Regular cardiac myocyte (primary cell): Measurements from ENCODE around the gene NPR2. TPM values are rescaled to one million over a fixed set of nuclear protein-coding genes. Genes with fewer than 3 reads are reported as not detected.

Experiments used
- total RNA-seq: library from RNA; depleted of rRNA; stranded (reverse); fragments of >200 nt; gene quantifications from 2 replicates; pipeline ENCODE4 v1.2.3, GENCODE V29; 2014

The NPR2 gene
- 10.9 and 18.3 TPM in 2 replicates for total RNA-seq

DNA sequence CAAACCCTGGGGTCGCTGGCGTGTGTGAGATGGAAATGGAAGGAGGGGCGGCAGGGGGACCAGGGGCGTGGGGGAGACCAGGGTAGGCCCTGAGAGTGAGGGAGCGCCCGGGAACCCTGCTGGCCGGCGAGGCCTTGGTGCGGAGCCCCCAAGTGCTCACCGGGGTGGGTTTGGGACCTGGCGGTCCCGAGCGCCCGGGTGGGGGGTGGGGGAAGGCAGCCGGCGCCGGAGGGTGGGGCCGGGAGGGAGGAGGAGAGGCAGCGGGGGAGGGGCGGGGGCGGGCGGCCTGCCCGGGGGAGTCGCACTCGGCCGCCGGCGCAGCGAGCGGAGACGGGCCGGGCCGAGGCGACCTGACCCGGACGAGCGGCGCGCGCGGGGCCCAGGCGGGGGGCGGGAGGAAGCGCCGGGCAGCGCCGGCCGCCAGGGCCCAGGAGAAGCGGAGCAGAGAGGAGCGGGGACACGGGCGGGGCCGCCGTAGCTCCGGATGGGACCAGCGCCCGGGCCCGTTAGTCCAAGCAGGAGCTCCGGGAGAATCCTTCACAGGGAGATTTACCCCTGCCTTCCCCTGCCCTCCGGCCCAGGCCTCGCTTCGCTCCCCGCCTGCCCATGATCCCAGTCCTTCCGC, at the start of gene NPR2:
Gene NPR2 (plus strand): TSS at position 295 of the 625 bp plus-strand sequence. CDS start 818 bp downstream, outside the sequence.

DNA sequence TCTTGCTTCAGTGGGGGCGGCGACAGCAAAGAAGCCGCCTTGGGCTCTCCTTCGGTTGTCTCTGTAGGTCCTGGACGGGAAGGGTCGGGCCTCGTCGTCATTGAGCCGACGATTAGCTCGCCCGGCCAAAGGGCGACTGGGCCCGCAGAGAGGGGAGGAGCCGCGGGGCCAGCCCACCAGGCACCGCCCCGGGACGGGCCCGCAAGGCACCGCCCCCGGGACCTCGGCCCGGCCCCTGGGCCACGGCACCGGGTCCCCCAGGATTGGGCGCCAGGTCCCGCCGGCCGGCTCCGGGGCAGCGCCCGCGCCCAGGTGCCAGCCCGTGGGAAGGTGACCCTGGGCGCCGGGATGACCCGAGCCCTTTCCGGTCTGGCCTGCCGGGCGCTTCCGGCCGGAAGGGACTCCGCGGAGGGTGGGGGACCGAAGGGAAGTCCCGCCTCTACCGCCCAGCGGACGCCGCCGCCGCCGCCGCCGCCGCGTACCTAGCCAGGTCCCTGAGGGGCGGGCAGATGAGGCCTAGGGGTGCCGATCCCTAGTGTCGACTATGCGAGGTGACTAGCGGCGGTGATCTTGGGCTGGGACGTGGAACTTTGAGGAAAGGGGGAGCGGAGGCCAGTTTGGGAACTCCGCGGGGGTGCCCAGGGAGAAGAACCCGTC, 42.4 kb upstream of the NPR2 start, which contains the start of the genes GBA2 and RGP1:
Gene GBA2 (minus strand): TSS at position 371 of the 657 bp plus-strand sequence. CDS start 524 bp downstream, outside the sequence.
Gene RGP1 (plus strand): TSS at position 430 of the 657 bp plus-strand sequence. CDS start 469 bp downstream, outside the sequence.

DNA sequence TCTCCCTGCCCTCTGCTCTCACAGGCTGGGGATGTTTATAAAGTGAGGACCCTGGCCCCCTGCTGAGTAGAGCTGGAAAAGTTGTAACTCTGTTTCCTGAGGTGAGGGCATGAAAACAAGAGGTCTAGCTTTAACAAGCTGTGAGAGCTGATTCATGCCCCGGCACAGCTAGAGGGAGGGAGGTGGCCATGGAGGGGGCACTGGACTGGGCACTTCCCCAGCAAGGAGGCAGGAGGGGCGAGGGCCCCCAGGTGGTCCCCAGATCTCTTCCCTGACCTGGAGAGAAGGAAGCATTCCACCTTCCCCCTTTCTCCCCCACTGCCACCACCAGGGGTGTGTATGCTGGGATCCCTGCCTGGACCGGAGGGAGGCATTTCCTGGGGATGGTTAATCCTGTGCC, 37.1 kb upstream of the NPR2 start, which contains the start of gene MSMP:
Gene MSMP (minus strand): TSS at position 13 of the 400 bp plus-strand sequence. CDS start 147 bp downstream, outside the sequence.

DNA sequence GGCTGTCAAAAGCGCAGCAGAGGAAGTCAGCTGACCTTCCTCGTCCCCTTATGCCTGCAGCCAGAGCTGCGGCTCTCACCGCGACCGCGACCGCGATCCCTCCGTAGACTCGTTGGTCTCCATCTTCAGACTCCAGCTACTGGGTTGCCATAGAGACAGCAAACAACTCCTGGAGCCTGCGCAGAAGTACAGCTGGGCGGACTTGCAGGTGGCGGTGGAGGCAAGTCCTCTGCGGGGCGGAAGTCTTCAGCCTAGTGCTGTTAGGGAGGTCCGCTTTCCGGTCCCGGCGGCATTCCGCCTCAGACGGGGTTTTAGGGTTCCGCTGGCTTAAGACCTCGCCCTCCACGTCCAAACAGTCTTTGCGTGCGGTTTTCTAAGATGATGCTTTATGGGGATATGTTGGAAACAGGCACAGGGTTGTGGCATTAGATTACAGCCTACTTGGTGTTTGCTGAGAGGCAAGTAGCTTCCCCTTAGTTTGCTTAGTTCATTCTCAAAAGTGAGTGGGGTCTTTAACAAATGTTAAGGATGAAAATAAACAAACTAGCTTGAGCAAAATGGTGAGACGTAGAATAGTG, 20.7 kb downstream of the NPR2 start, which contains the start of gene SPAG8:
Gene SPAG8 (minus strand): TSS at position 238 of the 578 bp plus-strand sequence. CDS start 115 bp downstream, at position 123.

DNA sequence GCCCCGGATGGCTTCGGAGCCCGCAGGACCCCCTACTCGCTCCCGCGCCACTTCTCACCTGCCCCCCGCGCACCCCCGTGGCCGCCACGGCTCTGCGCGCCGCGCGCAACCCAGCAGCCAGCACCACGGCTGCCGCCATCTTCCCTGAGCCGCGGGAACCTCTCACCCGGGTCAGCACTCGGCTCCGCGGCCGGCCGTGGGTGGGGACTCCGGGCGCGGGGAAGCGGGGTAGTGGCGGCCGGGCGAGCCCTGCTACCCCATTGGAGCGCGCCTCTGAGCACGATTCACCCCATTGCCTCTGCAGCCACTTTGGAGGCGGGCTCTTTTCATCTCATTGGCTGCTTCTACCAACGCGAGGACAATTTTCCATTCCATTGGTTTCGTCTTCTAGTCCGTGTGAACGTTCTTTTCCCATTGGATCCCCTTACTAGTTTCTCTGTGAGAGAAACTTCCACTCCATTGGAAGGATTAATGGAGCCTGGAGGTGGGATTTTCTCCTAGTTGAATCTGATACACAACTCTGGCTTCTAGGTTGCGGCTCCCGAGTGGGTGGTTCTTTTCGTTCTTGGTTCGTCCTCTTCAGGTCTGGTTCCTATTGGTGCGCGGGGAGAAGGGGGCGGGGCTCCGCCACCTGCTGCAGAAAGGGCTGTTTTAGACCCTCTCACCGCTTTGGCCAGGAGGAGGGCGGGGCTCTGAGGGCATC, 23.6 kb downstream of the NPR2 start, which contains the start of gene HINT2:
Gene HINT2 (minus strand): TSS at position 202 of the 703 bp plus-strand sequence. CDS start 63 bp downstream, at position 139.

DNA sequence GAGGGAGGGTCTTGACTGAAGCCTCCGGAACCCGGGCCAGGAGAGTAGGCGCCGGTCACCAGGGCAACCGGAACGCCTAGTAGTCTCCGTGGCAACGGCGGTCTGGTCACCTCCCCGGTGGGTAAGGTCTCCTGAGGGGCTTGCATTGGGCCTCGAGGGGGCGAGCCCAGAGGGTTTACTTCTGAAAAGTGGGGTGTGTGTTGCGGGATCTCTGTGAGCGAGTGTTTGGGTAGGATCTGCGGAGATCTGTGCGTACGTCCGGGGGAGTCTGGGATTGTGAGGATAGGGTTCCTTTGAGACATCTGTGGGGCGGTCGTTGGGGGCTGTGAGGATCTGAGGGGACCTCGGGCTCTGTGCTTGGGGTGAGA, 37.3 kb downstream of the NPR2 start, which contains the start of gene FAM221B:
Gene FAM221B (minus strand): TSS at position 17 of the 368 bp plus-strand sequence. CDS start 2,571 bp downstream, outside the sequence.

DNA sequence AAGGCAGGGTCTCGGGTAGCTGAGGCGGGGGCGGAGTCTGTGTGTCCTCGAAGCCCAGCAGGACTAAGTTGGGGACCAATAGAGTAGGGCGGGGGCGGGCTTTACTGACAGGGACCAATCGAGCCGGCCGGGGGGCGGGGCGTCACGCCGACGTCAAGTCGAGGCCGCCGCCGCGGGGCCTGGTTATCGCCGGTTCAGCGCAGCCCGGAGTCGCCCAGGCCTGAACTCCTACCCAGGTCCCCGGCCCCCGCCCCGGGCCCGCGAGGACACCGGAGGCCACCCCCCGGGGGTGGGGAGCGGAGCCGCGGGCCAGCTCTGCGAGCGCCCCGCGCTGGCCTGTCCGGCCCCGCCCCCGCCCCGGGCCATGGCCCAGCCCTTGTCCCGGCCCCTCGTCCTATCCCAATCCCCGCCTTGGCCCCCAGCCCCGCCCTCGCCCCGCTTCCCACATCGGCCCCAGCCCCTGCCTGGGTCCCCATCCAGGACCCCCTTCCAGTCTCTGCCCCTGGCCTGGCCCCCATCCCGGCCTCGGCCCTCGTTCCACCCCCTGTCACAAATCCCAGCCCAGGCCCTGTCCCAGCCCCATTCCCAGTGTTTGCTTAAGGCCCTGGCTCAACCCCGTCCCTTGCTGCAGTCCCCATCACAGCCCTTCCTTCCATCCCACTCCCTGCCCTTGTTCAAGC, 37.8 kb downstream of the NPR2 start, which contains the start of gene TMEM8B:
Gene TMEM8B (plus strand): TSS at position 145 of the 680 bp plus-strand sequence. CDS start 220 bp downstream, at position 365.

Other genes with a start within 250 kb of the NPR2 start
- gene TESK1, start 186.3 kb upstream of the NPR2 start, total RNA-seq, result 8.6 and 10.7 TPM in 2 replicates
- gene CD72, start 173.2 kb upstream of the NPR2 start, total RNA-seq, result 0.19 and 0.56 TPM in 2 replicates
- gene SIT1, start 140.7 kb upstream of the NPR2 start, total RNA-seq, result not detected in 2 replicates
- 3,474 and 7,582 TPM in 2 replicates for gene RMRP, start 133.6 kb upstream of the NPR2 start, total RNA-seq
- 16.9 and 24.2 TPM in 2 replicates for gene CCDC107, start 133.3 kb upstream of the NPR2 start, total RNA-seq
- 0.28 and 3.6 TPM in 2 replicates for gene ARHGEF39, start 126.4 kb upstream of the NPR2 start, total RNA-seq
- 0.38 and 2.8 TPM in 2 replicates for gene CA9, start 117.7 kb upstream of the NPR2 start, total RNA-seq
- gene TPM2, start 101.7 kb upstream of the NPR2 start, total RNA-seq, result 870 and 1,301 TPM in 2 replicates
- gene TLN1, start 59.4 kb upstream of the NPR2 start, total RNA-seq, result 342 and 359 TPM in 2 replicates
- 77.5 and 112 TPM in 2 replicates for gene CREB3, start 58.9 kb upstream of the NPR2 start, total RNA-seq
- 15.2 and 19.9 TPM in 2 replicates for gene GBA2, start 42.4 kb upstream of the NPR2 start, total RNA-seq
- 10.1 and 10.9 TPM in 2 replicates for gene RGP1, start 42.3 kb upstream of the NPR2 start, total RNA-seq
- gene MSMP, start 37.3 kb upstream of the NPR2 start, total RNA-seq, result not detected in 2 replicates
- gene SPAG8, start 20.7 kb downstream of the NPR2 start, total RNA-seq, result 0.58 and 1.1 TPM in 2 replicates
- gene HINT2, start 23.5 kb downstream of the NPR2 start, total RNA-seq, result 6.5 and 17.1 TPM in 2 replicates
- not detected in 2 replicates for gene FAM221B, start 37.1 kb downstream of the NPR2 start, total RNA-seq
- 0.58 and 2.0 TPM in 2 replicates for gene TMEM8B, start 37.6 kb downstream of the NPR2 start, total RNA-seq
- gene OR13J1, start 78.8 kb downstream of the NPR2 start, total RNA-seq, result not detected in 2 replicates
- gene HRCT1, start 114.6 kb downstream of the NPR2 start, total RNA-seq, result 0.28 and 0.58 TPM in 2 replicates
- gene SPAAR, start 117.9 kb downstream of the NPR2 start, total RNA-seq, result 0.85 and 5.0 TPM in 2 replicates
- 0.19 TPM in 1 of 2 replicates, not detected in the other for gene OR2S2, start 166.6 kb downstream of the NPR2 start, total RNA-seq
- 24.2 and 81.7 TPM in 2 replicates for gene RECK, start 245.3 kb downstream of the NPR2 start, total RNA-seq